SU-DHL-6 (cell line): ENCODE measurements around the gene ZBTB49.

Experiments
- H2AFZ ChIP-seq: fragments of 200-600 bp; sonication (generic); 2 replicates; pipeline ENCODE4 v1.6.1; 2014; ENCODE audit warnings: low read depth, mild to moderate bottlenecking, moderate library complexity, mixed read lengths, antibody characterized with exemption, low read length; ENCODE audit not compliant: severe bottlenecking
- H3F3A ChIP-seq: fragments of 200-600 bp; shearing (Covaris generic); 2 replicates; pipeline ENCODE4 v1.6.0; 2016; ENCODE audit warnings: antibody characterized with exemption, mild to moderate bottlenecking; ENCODE audit not compliant: insufficient read depth
- H3K27ac ChIP-seq: fragments of 200-600 bp; sonication (generic); 2 replicates; pipeline ENCODE4 v1.5.1; 2016; ENCODE audit warnings: low read depth, mild to moderate bottlenecking, low read length, moderate library complexity, mixed read lengths
- H3K27me3 ChIP-seq: fragments of 200-600 bp; sonication (generic), shearing (Covaris generic); 2 replicates; pipeline ENCODE4 v1.6.0; 2014; ENCODE audit warnings: mild to moderate bottlenecking, low read length
- H3K36me3 ChIP-seq: fragments of 200-600 bp; sonication (generic); 2 replicates; pipeline ENCODE4 v1.6.1; 2014; ENCODE audit warnings: mild to moderate bottlenecking, low read length, mixed read lengths
- H3K4me2 ChIP-seq: fragments of 300-600, 200-600 bp; shearing (Covaris generic), sonication (generic); 2 replicates; pipeline ENCODE4 v1.6.0; 2014; ENCODE audit warnings: low read length, low read depth, mild to moderate bottlenecking; ENCODE audit not compliant: poor library complexity, severe bottlenecking
- H3K4me3 ChIP-seq: fragments of 200-600 bp; sonication (generic); 2 replicates; pipeline ENCODE4 v1.5.1; 2014; ENCODE audit warnings: antibody characterized with exemption, low read length, mild to moderate bottlenecking, mixed read lengths; ENCODE audit not compliant: insufficient read depth, poor library complexity, severe bottlenecking
- H3K79me2 ChIP-seq: fragments of 200-600 bp; sonication (generic); 2 replicates; pipeline ENCODE4 v1.6.1; 2014; ENCODE audit warnings: mild to moderate bottlenecking, low read length, moderate library complexity; ENCODE audit not compliant: insufficient read depth
- H3K9ac ChIP-seq: fragments of 200-600 bp; sonication (generic); 2 replicates; pipeline ENCODE4 v1.7.0; 2014; ENCODE audit warnings: mild to moderate bottlenecking, low read length
- H3K9me2 ChIP-seq: fragments of 200-600 bp; sonication (generic); replicated peaks from 2 replicates; pipeline ENCODE4 v1.6.1; 2014; ENCODE audit warnings: low read length; ENCODE audit not compliant: insufficient read depth
- H3K9me3 ChIP-seq: fragments of 200-600 bp; sonication (generic); 2 replicates; pipeline ENCODE4 v1.6.1; 2014; ENCODE audit warnings: low read length, mixed read lengths; ENCODE audit not compliant: insufficient read depth
- H4K20me1 ChIP-seq: fragments of 200-600 bp; sonication (generic); 2 replicates; pipeline ENCODE4 v1.6.1; 2014; ENCODE audit warnings: low read depth, mild to moderate bottlenecking, antibody characterized with exemption, low read length, moderate library complexity, mixed read lengths
- EZH2phosphoT487 ChIP-seq: fragments of 200-600 bp; sonication (generic), shearing (Covaris generic); conservative IDR thresholded peaks from 2 replicates; pipeline ENCODE4 v1.6.1; 2018; ENCODE audit warnings: mild to moderate bottlenecking, antibody characterized with exemption, low read length, moderate library complexity, mixed read lengths
- TF ChIP-seq, protein P1 (sequence below): fragments of 200-600 bp; sonication (generic); IDR thresholded peaks from one replicate; pipeline ENCODE4 v1.5.1; 2017; ENCODE audit warnings: antibody characterized with exemption, mild to moderate bottlenecking, low read length, moderate library complexity; ENCODE audit not compliant: insufficient read depth, poor library complexity, severe bottlenecking

ZBTB49 gene

DNA sequence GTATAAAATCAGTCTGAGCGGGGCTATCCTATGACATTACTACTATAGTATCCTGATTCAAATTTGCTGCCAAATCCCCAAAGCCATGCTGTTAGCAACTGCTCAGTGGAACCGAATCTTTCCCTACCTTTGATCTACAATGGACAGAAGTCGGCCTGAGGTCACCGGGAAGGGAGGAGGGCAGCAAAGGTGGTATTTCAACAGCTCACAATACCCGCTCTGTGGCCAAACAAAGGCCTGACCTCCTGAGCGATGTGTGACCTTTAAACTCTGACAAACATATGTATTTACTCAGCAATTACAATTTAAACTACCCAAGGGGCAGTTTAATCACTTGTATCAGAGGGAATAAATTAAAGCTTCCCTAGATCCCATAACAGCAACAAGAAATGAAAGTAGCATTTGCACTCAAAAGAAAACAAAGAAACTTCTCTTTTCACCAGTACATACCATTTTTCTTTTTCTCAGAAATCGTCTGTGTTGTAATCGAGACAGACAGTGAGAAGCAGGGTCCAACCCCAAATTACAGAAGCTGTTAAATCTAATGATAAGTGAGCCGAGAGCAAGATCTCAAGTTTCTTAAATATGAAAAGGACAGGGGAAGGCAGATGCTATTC, 30.5 kb upstream of the ZBTB49 start:
- H3K4me3 ChIP-seq, result no peak overlapping the region
- no peaks in the 10 kb centered on the region; the same call in 1 of the 2 replicates for H3F3A ChIP-seq
- no peaks in the 10 kb centered on the region for H3K9me3 ChIP-seq
- no peaks in the 10 kb centered on the region for H4K20me1 ChIP-seq
- no peaks in the 10 kb centered on the region for H3K36me3 ChIP-seq
- no peaks in the 10 kb centered on the region for H3K27me3 ChIP-seq
- no peak overlapping the region; the same call in 1 of the 2 replicates for H3K9ac ChIP-seq
- no peaks in the 10 kb centered on the region for H3K9me2 ChIP-seq
- no peaks in the 10 kb centered on the region for H3K79me2 ChIP-seq
- peak overlapping the region; percentile 19 for H3K4me2 ChIP-seq
- peak overlapping the region; percentile 38 for H2AFZ ChIP-seq
- H3K27ac ChIP-seq, result no peak overlapping the region
- no peak for TF ChIP-seq EZH2phosphoT487
- TF ChIP-seq, protein P1, sequence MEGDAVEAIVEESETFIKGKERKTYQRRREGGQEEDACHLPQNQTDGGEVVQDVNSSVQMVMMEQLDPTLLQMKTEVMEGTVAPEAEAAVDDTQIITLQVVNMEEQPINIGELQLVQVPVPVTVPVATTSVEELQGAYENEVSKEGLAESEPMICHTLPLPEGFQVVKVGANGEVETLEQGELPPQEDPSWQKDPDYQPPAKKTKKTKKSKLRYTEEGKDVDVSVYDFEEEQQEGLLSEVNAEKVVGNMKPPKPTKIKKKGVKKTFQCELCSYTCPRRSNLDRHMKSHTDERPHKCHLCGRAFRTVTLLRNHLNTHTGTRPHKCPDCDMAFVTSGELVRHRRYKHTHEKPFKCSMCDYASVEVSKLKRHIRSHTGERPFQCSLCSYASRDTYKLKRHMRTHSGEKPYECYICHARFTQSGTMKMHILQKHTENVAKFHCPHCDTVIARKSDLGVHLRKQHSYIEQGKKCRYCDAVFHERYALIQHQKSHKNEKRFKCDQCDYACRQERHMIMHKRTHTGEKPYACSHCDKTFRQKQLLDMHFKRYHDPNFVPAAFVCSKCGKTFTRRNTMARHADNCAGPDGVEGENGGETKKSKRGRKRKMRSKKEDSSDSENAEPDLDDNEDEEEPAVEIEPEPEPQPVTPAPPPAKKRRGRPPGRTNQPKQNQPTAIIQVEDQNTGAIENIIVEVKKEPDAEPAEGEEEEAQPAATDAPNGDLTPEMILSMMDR, result no peak

DNA sequence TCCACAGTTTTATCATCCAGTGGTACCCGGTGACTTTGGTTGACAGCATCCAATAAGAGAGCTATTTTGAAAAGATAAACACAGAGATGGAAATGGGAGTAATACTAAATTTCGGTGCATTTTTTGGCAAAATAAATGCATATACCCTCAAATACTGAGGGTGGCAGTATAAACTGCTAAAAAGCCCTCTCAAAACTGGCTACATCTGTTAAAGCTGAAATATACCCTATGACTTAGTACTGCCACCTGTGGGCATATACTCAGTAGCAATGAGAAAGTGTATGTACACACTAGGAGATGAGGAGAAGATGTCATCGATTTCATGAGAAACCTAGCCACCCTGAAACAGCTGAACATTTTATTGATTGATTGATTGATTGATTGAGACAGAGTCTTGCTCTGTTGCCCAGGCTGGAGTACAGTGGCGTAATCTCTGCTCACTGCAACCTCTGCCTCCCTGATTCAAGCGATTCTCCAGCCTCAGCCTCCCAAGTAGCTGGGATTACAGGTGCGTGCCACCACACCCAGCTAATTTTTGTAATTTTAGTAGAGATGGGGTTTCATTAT, 29.8 kb upstream of the ZBTB49 start:
- no peak overlapping the region for H3K27ac ChIP-seq
- TF ChIP-seq EZH2phosphoT487, result no peak
- TF ChIP-seq, protein P1, result peak; percentile 81
- no peaks in the 10 kb centered on the region for H3K79me2 ChIP-seq
- H3K9me2 ChIP-seq, result no peaks in the 10 kb centered on the region
- H3K4me3 ChIP-seq, result no peak overlapping the region
- no peaks in the 10 kb centered on the region for H3K9me3 ChIP-seq
- H3K4me2 ChIP-seq, result peak overlapping the region; percentile 19
- no peaks in the 10 kb centered on the region for H3K27me3 ChIP-seq
- no peak overlapping the region; the same call in 1 of the 2 replicates for H3K9ac ChIP-seq
- no peaks in the 10 kb centered on the region; the same call in 1 of the 2 replicates for H3F3A ChIP-seq
- peak overlapping the region; percentile 38 for H2AFZ ChIP-seq
- H4K20me1 ChIP-seq, result no peaks in the 10 kb centered on the region
- no peaks in the 10 kb centered on the region for H3K36me3 ChIP-seq

DNA sequence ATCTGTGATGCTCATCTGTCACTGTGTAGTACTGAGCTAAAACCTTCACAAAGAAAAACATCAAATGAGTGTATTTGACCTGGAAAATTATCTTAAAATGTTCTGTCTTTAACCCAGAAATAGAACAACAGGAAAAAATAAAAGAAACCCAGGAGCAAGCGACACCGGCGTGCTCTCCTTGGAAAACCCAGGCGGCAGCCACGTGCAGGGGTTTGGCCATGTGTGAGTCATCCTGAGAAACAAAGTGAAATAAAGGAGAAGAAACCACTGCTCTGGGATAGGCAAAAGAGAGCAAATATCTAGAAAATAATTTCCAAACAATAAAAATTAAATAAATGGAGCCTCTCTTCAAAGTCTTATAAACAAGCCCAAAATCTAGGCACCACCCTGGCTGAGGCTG, 22.1 kb upstream of the ZBTB49 start:
- Histone ChIP-seq H3K79me2 (no peaks in the 10 kb centered on the region), H3F3A (peaks cover 9% of the 10 kb centered on the region; the same call in 1 of the 2 replicates), H3K27ac (no peak overlapping the region), H3K9ac (no peak overlapping the region), H3K9me3 (no peaks in the 10 kb centered on the region), H3K9me2 (no peaks in the 10 kb centered on the region), H4K20me1 (no peaks in the 10 kb centered on the region), H3K27me3 (no peaks in the 10 kb centered on the region), H3K4me2 (no peak overlapping the region), H2AFZ (no peak overlapping the region), H3K4me3 (no peak overlapping the region), H3K36me3 (peaks cover 28% of the 10 kb centered on the region)
- no peak for TF ChIP-seq EZH2phosphoT487
- TF ChIP-seq, protein P1, result no peak
